HCT116 (cell line): ENCODE results near the gene ELFN1. TPM values are rescaled to one million over a fixed set of nuclear protein-coding genes. Genes with fewer than 3 reads are reported as not detected.

ENCODE experiments used
- ATAC-seq: fragments of 200-7000 bp; cut with Tn5 transposase; 2 replicates; pipeline ENCODE4 v1.9.1; 2020; ENCODE audit warnings: mild to moderate bottlenecking, moderate library complexity
- BruUV-seq: library from RNA; stranded (reverse); fragments of 400-500 nt; replicated peaks from 2 replicates; lab custom pipeline; 2021; lab: Mats Ljungman, UMichigan
- CTCF ChIA-PET: fragments of 300-600 bp; sonication (Branson Sonifier 250); formaldehyde crosslinking; loops from one replicate; lab custom pipeline; 2021; ENCODE audit warnings: antibody characterized with exemption; lab: Charles Lee
- POLR2A ChIA-PET: fragments of 300-600, 350-600 bp; sonication (Branson Sonifier 250); formaldehyde crosslinking; loops from one replicate; lab custom pipeline; 2021; ENCODE audit warnings: antibody characterized with exemption; lab: Charles Lee
- RAD21 ChIA-PET, 2 experiments: fragments of 300-600 bp; sonication (Branson Sonifier 250); formaldehyde crosslinking; loops; one replicate each; lab custom pipeline; 2023; ENCODE audit warnings: low total read pairs in 2 of 2; ENCODE audit not compliant: uncharacterized antibody in 2 of 2, unreplicated experiment in 2 of 2, low non-redundant PET in 1 of 2; lab: Charles Lee
- DNase-seq: peaks from one replicate; pipeline ENCODE4 v3.0.0-alpha.2; 2010; ENCODE audit warnings: low read depth, low spot score
- H2AFZ ChIP-seq: fragments of 200-600 bp; shearing (Covaris generic), sonication (generic); 2 replicates; pipeline ENCODE4 v1.6.1; 2017; ENCODE audit warnings: low read depth, mixed run types, mixed read lengths, antibody characterized with exemption, low read length; ENCODE audit not compliant: poor library complexity, severe bottlenecking
- H3K27ac ChIP-seq: 2 replicates; pipeline ENCODE4 v1.5.1; 2012; ENCODE audit warnings: low read depth, low read length
- H3K27me3 ChIP-seq: fragments of 200-600 bp; sonication (generic); 2 replicates; pipeline ENCODE4 v1.6.1; 2016; ENCODE audit warnings: mixed run types, low read length, mixed read lengths; ENCODE audit not compliant: insufficient read depth
- H3K36me3 ChIP-seq, 2 experiments: fragments of 200-500 bp in 1 of 2; fragments of 200-600 bp in 1 of 2; sonication (Bioruptor generic) in 1 of 2; sonication (generic) in 1 of 2; 2 replicates each; pipeline versions ENCODE4 v1.5.1 to v1.6.1; 2014 to 2016; ENCODE audit warnings: low read length in 2 of 2, inconsistent platforms in 1 of 2, mixed read lengths in 1 of 2, mixed run types in 1 of 2; ENCODE audit not compliant: insufficient read depth in 2 of 2, control insufficient read depth in 1 of 2
- H3K4me1 ChIP-seq, 2 experiments: fragments of 200-600 bp in 1 of 2; sonication (generic) in 1 of 2; 2 replicates each; pipeline versions ENCODE4 v1.5.1 to v1.6.1; 2012 to 2017; ENCODE audit warnings: low read length in 2 of 2, inconsistent platforms in 1 of 2, mild to moderate bottlenecking in 1 of 2, mixed read lengths in 1 of 2, mixed run types in 1 of 2, moderate library complexity in 1 of 2; ENCODE audit not compliant: insufficient read depth in 2 of 2, control insufficient read depth in 1 of 2
- H3K4me2 ChIP-seq: fragments of 200-600 bp; sonication (generic); 2 replicates; pipeline ENCODE4 v1.6.1; 2017; ENCODE audit warnings: mixed run types, low read length, mixed read lengths
- H3K4me3 ChIP-seq, 2 experiments: fragments of 200-600 bp in 1 of 2; sonication (generic) in 1 of 2; replicated peaks in 1 of 2; 2 replicates each; pipeline ENCODE4 v1.5.1; 2011 to 2016; ENCODE audit warnings: low read length in 2 of 2, control low read depth in 1 of 2, low read depth in 1 of 2, mild to moderate bottlenecking in 1 of 2, mixed read lengths in 1 of 2, mixed run types in 1 of 2
- H3K79me2 ChIP-seq: fragments of 200-600 bp; sonication (generic); 2 replicates; pipeline ENCODE4 v1.6.1; 2017; ENCODE audit warnings: mild to moderate bottlenecking, mixed run types, low read length, moderate library complexity, mixed read lengths; ENCODE audit not compliant: insufficient read depth
- H3K9ac ChIP-seq: fragments of 200-600 bp; sonication (generic); 2 replicates; pipeline ENCODE4 v1.6.1; 2016; ENCODE audit warnings: low read length, mixed read lengths
- H3K9me2 ChIP-seq: fragments of 200-600 bp; sonication (generic), shearing (Covaris generic); 2 replicates; pipeline ENCODE4 v1.6.1; 2017; ENCODE audit warnings: mixed run types, mild to moderate bottlenecking, moderate library complexity; ENCODE audit not compliant: insufficient read depth
- H3K9me3 ChIP-seq, 2 experiments: fragments of 200-500 bp in 1 of 2; fragments of 200-600 bp in 1 of 2; sonication (Bioruptor generic) in 1 of 2; sonication (generic) in 1 of 2; 2 replicates each; pipeline ENCODE4 v1.6.1; 2014 to 2017; ENCODE audit warnings: low read length in 2 of 2, mixed read lengths in 2 of 2, inconsistent platforms in 1 of 2, low read depth in 1 of 2, mild to moderate bottlenecking in 1 of 2, mixed run types in 1 of 2, moderate library complexity in 1 of 2; ENCODE audit not compliant: control insufficient read depth in 1 of 2, insufficient read depth in 1 of 2
- H4K20me1 ChIP-seq: fragments of 200-600 bp; sonication (generic), shearing (Covaris generic); 2 replicates; pipeline ENCODE4 v1.6.1; 2017; ENCODE audit warnings: mixed run types, mild to moderate bottlenecking, moderate library complexity; ENCODE audit not compliant: insufficient read depth
- CBX3 ChIP-seq: IDR thresholded peaks from 2 replicates; pipeline ENCODE4 v1.6.1; 2012; ENCODE audit warnings: low read depth
- JUND ChIP-seq: IDR thresholded peaks from 2 replicates; pipeline ENCODE4 v1.6.1; 2012
- POLR2A ChIP-seq: IDR thresholded peaks from 2 replicates; pipeline ENCODE4 v1.7.0; 2011; ENCODE audit warnings: borderline replicate concordance; ENCODE audit not compliant: insufficient read depth, insufficient read length; ENCODE audit errors: extremely low read depth
- POLR2AphosphoS5 ChIP-seq: IDR thresholded peaks from 2 replicates; pipeline ENCODE4 v1.6.1; 2011; ENCODE audit warnings: mild to moderate bottlenecking, low read depth, low read length, moderate library complexity
- RAD21 ChIP-seq: IDR thresholded peaks from 2 replicates; pipeline ENCODE4 v1.6.1; 2012; ENCODE audit warnings: low read depth, mild to moderate bottlenecking
- SIN3A ChIP-seq: IDR thresholded peaks from 2 replicates; pipeline ENCODE4 v1.6.1; 2012; ENCODE audit warnings: low read depth
- SP1 ChIP-seq: IDR thresholded peaks from 2 replicates; pipeline ENCODE4 v1.6.1; 2012; ENCODE audit warnings: low read depth
- SRF ChIP-seq: IDR thresholded peaks from 2 replicates; pipeline ENCODE4 v1.6.1; 2012; ENCODE audit warnings: low read depth
- ZFX ChIP-seq: fragments of 450-650 bp; IDR thresholded peaks from 2 replicates; pipeline ENCODE4 v1.6.1; 2017
- intact Hi-C: fragments of 100-400 bp; cut with micrococcal nuclease; formaldehyde crosslinking; loops from 2 replicates; pipeline ENCODE4 v1.10.0; 2022
- total RNA-seq: library from RNA; stranded (reverse); gene quantifications from one replicate; pipeline ENCODE4 v1.2.1, GENCODE V29; 2021; ENCODE audit not compliant: unreplicated experiment
- TF ChIP-seq, protein P1 (sequence below): IDR thresholded peaks from 2 replicates; pipeline ENCODE4 v1.6.1; 2012
- TF ChIP-seq, protein P2 (sequence below): IDR thresholded peaks from 2 replicates; pipeline ENCODE4 v1.6.1; 2012
- TF ChIP-seq, protein P3 (sequence below): IDR thresholded peaks from 2 replicates; pipeline ENCODE4 v1.6.1; 2012; ENCODE audit warnings: low read depth

Gene ELFN1
- total RNA-seq, 1 experiment from 2014 or later, result 4.4 TPM

DNA sequence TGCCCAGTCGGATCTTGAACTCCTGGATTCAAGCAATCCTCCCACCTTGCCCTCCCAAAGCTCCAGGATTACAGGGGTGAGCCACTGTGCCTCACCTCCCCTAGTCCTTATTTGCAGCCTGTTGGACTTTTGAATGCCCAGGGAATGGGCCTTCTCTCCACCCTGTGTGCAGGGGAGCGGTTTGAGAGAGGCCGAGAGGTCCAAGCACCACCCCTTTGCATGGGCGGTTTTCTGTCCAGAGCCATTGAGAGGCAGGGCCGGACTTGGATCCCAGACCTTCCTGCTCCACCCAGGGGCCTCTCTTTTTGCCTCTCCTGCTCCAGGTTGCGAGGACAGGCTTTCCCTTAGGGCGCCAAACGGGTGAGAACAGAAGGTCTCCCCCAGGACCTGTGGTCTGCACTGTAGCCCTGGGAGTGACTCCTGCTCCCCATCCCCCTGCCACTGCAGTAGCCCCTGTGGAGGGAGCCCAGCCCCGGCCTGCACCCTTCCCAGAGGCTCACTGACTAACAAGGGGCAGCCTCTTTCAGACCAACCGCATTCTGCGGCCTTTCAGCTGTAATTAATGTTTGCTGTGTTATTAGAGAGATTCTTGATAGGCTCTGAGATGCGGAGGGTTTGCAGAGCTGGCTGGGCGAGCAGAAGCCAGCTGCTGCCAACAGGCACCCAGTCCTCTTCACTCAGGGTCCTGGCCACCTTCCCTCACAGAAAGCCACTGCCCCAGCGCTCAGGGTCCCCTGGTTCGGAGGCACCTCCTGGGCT, 57.9 kb downstream of the ELFN1 start:
- no peak overlapping the region for H3K4me2 ChIP-seq
- ChIA-PET POLR2A (no interaction called here), CTCF (no interaction called here), RAD21 (no interaction called here)
- H3K27ac ChIP-seq, result no peak overlapping the region
- H3K79me2 ChIP-seq, result no peaks in the 10 kb centered on the region
- peaks cover 0 to 4% of the 10 kb centered on the region in 2 experiments; a peak in 1 of 4 replicates for H3K4me1 ChIP-seq
- no TSS peak for BruUV-seq
- intact Hi-C loops, result no loop called here
- no peak overlapping the region for H2AFZ ChIP-seq
- TF ChIP-seq SIN3A (no peak), POLR2AphosphoS5 (no peak), CBX3 (no peak), SRF (no peak), POLR2A (no peak), RAD21 (no peak), ZFX (no peak), SP1 (no peak), JUND (no peak)
- TF ChIP-seq, protein P1, sequence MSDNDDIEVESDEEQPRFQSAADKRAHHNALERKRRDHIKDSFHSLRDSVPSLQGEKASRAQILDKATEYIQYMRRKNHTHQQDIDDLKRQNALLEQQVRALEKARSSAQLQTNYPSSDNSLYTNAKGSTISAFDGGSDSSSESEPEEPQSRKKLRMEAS, result no peak
- TF ChIP-seq, protein P2, sequence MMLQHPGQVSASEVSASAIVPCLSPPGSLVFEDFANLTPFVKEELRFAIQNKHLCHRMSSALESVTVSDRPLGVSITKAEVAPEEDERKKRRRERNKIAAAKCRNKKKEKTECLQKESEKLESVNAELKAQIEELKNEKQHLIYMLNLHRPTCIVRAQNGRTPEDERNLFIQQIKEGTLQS, result no peak
- TF ChIP-seq, protein P3, sequence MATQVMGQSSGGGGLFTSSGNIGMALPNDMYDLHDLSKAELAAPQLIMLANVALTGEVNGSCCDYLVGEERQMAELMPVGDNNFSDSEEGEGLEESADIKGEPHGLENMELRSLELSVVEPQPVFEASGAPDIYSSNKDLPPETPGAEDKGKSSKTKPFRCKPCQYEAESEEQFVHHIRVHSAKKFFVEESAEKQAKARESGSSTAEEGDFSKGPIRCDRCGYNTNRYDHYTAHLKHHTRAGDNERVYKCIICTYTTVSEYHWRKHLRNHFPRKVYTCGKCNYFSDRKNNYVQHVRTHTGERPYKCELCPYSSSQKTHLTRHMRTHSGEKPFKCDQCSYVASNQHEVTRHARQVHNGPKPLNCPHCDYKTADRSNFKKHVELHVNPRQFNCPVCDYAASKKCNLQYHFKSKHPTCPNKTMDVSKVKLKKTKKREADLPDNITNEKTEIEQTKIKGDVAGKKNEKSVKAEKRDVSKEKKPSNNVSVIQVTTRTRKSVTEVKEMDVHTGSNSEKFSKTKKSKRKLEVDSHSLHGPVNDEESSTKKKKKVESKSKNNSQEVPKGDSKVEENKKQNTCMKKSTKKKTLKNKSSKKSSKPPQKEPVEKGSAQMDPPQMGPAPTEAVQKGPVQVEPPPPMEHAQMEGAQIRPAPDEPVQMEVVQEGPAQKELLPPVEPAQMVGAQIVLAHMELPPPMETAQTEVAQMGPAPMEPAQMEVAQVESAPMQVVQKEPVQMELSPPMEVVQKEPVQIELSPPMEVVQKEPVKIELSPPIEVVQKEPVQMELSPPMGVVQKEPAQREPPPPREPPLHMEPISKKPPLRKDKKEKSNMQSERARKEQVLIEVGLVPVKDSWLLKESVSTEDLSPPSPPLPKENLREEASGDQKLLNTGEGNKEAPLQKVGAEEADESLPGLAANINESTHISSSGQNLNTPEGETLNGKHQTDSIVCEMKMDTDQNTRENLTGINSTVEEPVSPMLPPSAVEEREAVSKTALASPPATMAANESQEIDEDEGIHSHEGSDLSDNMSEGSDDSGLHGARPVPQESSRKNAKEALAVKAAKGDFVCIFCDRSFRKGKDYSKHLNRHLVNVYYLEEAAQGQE, result no peak
- no peaks in the 10 kb centered on the region for H3K9me2 ChIP-seq
- H3K9ac ChIP-seq, result no peak overlapping the region
- peaks cover 9% of the 10 kb centered on the region; the same call in 1 of the 2 replicates for H3K27me3 ChIP-seq
- DNase-seq (no peak), ATAC-seq (no peak; the same call in 1 of the 2 replicates)
- no peaks in the 10 kb centered on the region for H4K20me1 ChIP-seq
- H3K9me3 ChIP-seq, result no peaks in the 10 kb centered on the region
- H3K36me3 ChIP-seq, result no peaks in the 10 kb centered on the region
- no peak overlapping the region for H3K4me3 ChIP-seq
